ENCODE results near the gene NDOR1.

DNA sequence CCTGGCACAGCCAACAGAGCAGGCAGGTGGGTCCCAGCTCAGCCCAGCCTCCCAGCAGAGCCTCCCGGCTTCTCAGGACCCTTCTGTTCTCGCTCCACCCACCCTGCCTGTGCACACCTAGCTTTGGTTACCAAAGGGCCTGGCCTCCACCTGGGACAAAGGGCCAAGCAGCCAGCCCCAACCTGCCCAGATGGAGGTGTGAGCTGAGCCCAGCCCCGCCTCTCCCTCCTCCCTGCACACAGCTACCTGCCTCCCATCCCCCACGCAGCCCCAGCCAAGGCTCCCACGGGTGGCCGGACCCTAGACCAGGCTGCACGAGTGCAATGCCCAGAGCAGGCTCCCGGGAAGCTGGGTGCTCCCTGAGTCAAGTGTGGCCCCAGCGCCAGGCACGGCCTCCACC, 10.6 kb upstream of the NDOR1 start:
- TF ChIP-seq CTCF (IDR thresholded peaks at IDR 0.05) (no peak), POLR2A (IDR thresholded peaks at IDR 0.05) (no peak)
